ENCODE data around the gene KRTAP20-1. TPM values are rescaled to one million over a fixed set of nuclear protein-coding genes. Genes with fewer than 3 reads are reported as not detected.

KRTAP20-1 gene
- total RNA-seq, 1 experiment from 2014 or later = not detected

- no peaks in the 10 kb centered on the region for H3K27me3 ChIP-seq (ENCODE audit: low read length)
- no peak within 1 kb of the TSS for H3K4me3 ChIP-seq (ENCODE audit: low read length)
- H3K9ac ChIP-seq (ENCODE audit: low read length) = no peak within 1 kb of the TSS
- no peaks in the 10 kb centered on the region for H3K9me2 ChIP-seq (replicated peaks; ENCODE audit: insufficient read depth, low read length)
- H3K9me3 ChIP-seq (ENCODE audit: low read length) = peaks cover 16% of the 10 kb centered on the region
- H4K20me1 ChIP-seq (ENCODE audit: insufficient read depth, low read depth, low read length) = no peaks in the 10 kb centered on the region
- H3K36me3 ChIP-seq (ENCODE audit: insufficient read depth, low read length) = no peaks in the 10 kb centered on the region
- no peak for DNase-seq
- no peak within 1 kb of the TSS for H3K27ac ChIP-seq (ENCODE audit: low read length)
- no peak within 1 kb of the TSS for H3K4me2 ChIP-seq (ENCODE audit: low read depth, low read length, poor library complexity, severe bottlenecking)
- no peak within 1 kb of the TSS for H2AFZ ChIP-seq (ENCODE audit: low read length)
- no peaks in the 10 kb centered on the region for H3K4me1 ChIP-seq (ENCODE audit: low read length)
- no peaks in the 10 kb centered on the region for H3K79me2 ChIP-seq (ENCODE audit: low read length)
Measured at GRCh38 chr21:30598802-30599201, 17.4 kb upstream of the KRTAP20-1 start, which contains the start of gene KRTAP6-2. Gene KRTAP6-2, minus strand, starts transcription at chr21:30598902. Its CDS starts 28 bp downstream, at chr21:30598874.

- Histone ChIP-seq H3K79me2 (ENCODE audit: low read length) (no peaks in the 10 kb centered on the region), H3K4me2 (ENCODE audit: low read depth, low read length, poor library complexity, severe bottlenecking) (no peak within 1 kb of the TSS), H3K9ac (ENCODE audit: low read length) (no peak within 1 kb of the TSS), H3K27ac (ENCODE audit: low read length) (no peak within 1 kb of the TSS), H2AFZ (ENCODE audit: low read length) (no peak within 1 kb of the TSS), H3K36me3 (ENCODE audit: insufficient read depth, low read length) (no peaks in the 10 kb centered on the region), H3K27me3 (ENCODE audit: low read length) (no peaks in the 10 kb centered on the region), H3K9me3 (ENCODE audit: low read length) (peaks cover 19% of the 10 kb centered on the region), H3K4me3 (ENCODE audit: low read length) (no peak within 1 kb of the TSS), H3K9me2 (replicated peaks; ENCODE audit: insufficient read depth, low read length) (no peaks in the 10 kb centered on the region), H3K4me1 (ENCODE audit: low read length) (no peaks in the 10 kb centered on the region), H4K20me1 (ENCODE audit: insufficient read depth, low read depth, low read length) (no peaks in the 10 kb centered on the region)
- no peak for DNase-seq
Measured at GRCh38 chr21:30600787-30601186, 15.4 kb upstream of the KRTAP20-1 start, which contains the start of gene KRTAP22-1. Gene KRTAP22-1, plus strand, starts transcription at chr21:30601087.

- Histone ChIP-seq H3K36me3 (ENCODE audit: insufficient read depth, low read length) (no peaks in the 10 kb centered on the region), H3K9ac (ENCODE audit: low read length) (no peak overlapping the region), H3K9me2 (replicated peaks; ENCODE audit: insufficient read depth, low read length) (no peaks in the 10 kb centered on the region), H3K27ac (ENCODE audit: low read length) (no peak overlapping the region), H3K4me1 (ENCODE audit: low read length) (no peaks in the 10 kb centered on the region), H2AFZ (ENCODE audit: low read length) (no peak overlapping the region), H3K79me2 (ENCODE audit: low read length) (no peaks in the 10 kb centered on the region), H3K4me3 (ENCODE audit: low read length) (no peak overlapping the region), H3K9me3 (ENCODE audit: low read length) (peaks cover 26% of the 10 kb centered on the region), H3K27me3 (ENCODE audit: low read length) (no peaks in the 10 kb centered on the region), H3K4me2 (ENCODE audit: low read depth, low read length, poor library complexity, severe bottlenecking) (no peak overlapping the region), H4K20me1 (ENCODE audit: insufficient read depth, low read depth, low read length) (no peaks in the 10 kb centered on the region)
- no peak for DNase-seq
Measured at GRCh38 chr21:30605968-30606367, 10.3 kb upstream of the KRTAP20-1 start.

GRCh38 chr21:30612132-30612531, 4.1 kb upstream of the KRTAP20-1 start:
- Histone ChIP-seq H3K36me3 (ENCODE audit: insufficient read depth, low read length) (no peaks in the 10 kb centered on the region; the same call in 1 of the 2 replicates), H2AFZ (ENCODE audit: low read length) (no peak overlapping the region), H3K4me1 (ENCODE audit: low read length) (no peaks in the 10 kb centered on the region), H3K9me2 (replicated peaks; ENCODE audit: insufficient read depth, low read length) (no peaks in the 10 kb centered on the region), H3K4me3 (ENCODE audit: low read length) (no peak overlapping the region), H3K4me2 (ENCODE audit: low read depth, low read length, poor library complexity, severe bottlenecking) (no peak overlapping the region), H3K27ac (ENCODE audit: low read length) (no peak overlapping the region), H3K79me2 (ENCODE audit: low read length) (no peaks in the 10 kb centered on the region), H3K27me3 (ENCODE audit: low read length) (no peaks in the 10 kb centered on the region), H3K9ac (ENCODE audit: low read length) (no peak overlapping the region), H3K9me3 (ENCODE audit: low read length) (peaks cover 28% of the 10 kb centered on the region), H4K20me1 (ENCODE audit: insufficient read depth, low read depth, low read length) (no peaks in the 10 kb centered on the region)
- DNase-seq = no peak

- no peak for DNase-seq
- Histone ChIP-seq H3K4me1 (ENCODE audit: low read length) (no peaks in the 10 kb centered on the region), H3K9me3 (ENCODE audit: low read length) (peaks cover 26% of the 10 kb centered on the region), H2AFZ (ENCODE audit: low read length) (no peak within 1 kb of the TSS), H3K27ac (ENCODE audit: low read length) (no peak within 1 kb of the TSS), H3K4me3 (ENCODE audit: low read length) (no peak within 1 kb of the TSS), H3K9ac (ENCODE audit: low read length) (no peak within 1 kb of the TSS), H3K9me2 (replicated peaks; ENCODE audit: insufficient read depth, low read length) (no peaks in the 10 kb centered on the region), H3K36me3 (ENCODE audit: insufficient read depth, low read length) (no peaks in the 10 kb centered on the region; the same call in 1 of the 2 replicates), H3K27me3 (ENCODE audit: low read length) (no peaks in the 10 kb centered on the region), H4K20me1 (ENCODE audit: insufficient read depth, low read depth, low read length) (no peaks in the 10 kb centered on the region), H3K79me2 (ENCODE audit: low read length) (no peaks in the 10 kb centered on the region), H3K4me2 (ENCODE audit: low read depth, low read length, poor library complexity, severe bottlenecking) (no peak within 1 kb of the TSS)
Measured at GRCh38 chr21:30613836-30614235, 2.4 kb upstream of the KRTAP20-1 start, which contains the start of gene KRTAP6-1. Gene KRTAP6-1, minus strand, starts transcription at chr21:30613930. Its CDS starts 26 bp downstream, at chr21:30613904.

- H4K20me1 ChIP-seq (ENCODE audit: insufficient read depth, low read depth, low read length) = no peaks in the 10 kb centered on the region
- H3K9me3 ChIP-seq (ENCODE audit: low read length) = peaks cover 26% of the 10 kb centered on the region
- H3K9ac ChIP-seq (ENCODE audit: low read length) = no peak overlapping the region
- no peak for DNase-seq
- H3K36me3 ChIP-seq (ENCODE audit: insufficient read depth, low read length) = no peaks in the 10 kb centered on the region; the same call in 1 of the 2 replicates
- H3K4me1 ChIP-seq (ENCODE audit: low read length) = no peaks in the 10 kb centered on the region
- no peak overlapping the region for H3K4me2 ChIP-seq (ENCODE audit: low read depth, low read length, poor library complexity, severe bottlenecking)
- no peak overlapping the region for H2AFZ ChIP-seq (ENCODE audit: low read length)
- H3K9me2 ChIP-seq (replicated peaks; ENCODE audit: insufficient read depth, low read length) = no peaks in the 10 kb centered on the region
- H3K27me3 ChIP-seq (ENCODE audit: low read length) = no peaks in the 10 kb centered on the region
- H3K4me3 ChIP-seq (ENCODE audit: low read length) = no peak overlapping the region
- no peak overlapping the region for H3K27ac ChIP-seq (ENCODE audit: low read length)
- no peaks in the 10 kb centered on the region for H3K79me2 ChIP-seq (ENCODE audit: low read length)
Measured at GRCh38 chr21:30615199-30615598, 1.0 kb upstream of the KRTAP20-1 start.

- H3K9me2 ChIP-seq (replicated peaks; ENCODE audit: insufficient read depth, low read length) = no peaks in the 10 kb centered on the region
Measured at GRCh38 chr21:30620080-30620479, 3.9 kb downstream of the KRTAP20-1 start.

GRCh38 chr21:30620522-30620921, 4.3 kb downstream of the KRTAP20-1 start, which contains the start of gene KRTAP20-4:
Gene KRTAP20-4, plus strand, starts transcription at chr21:30620627.
- Histone ChIP-seq H3K9ac (ENCODE audit: low read length) (no peak within 1 kb of the TSS), H2AFZ (ENCODE audit: low read length) (no peak within 1 kb of the TSS), H3K9me2 (replicated peaks; ENCODE audit: insufficient read depth, low read length) (no peaks in the 10 kb centered on the region), H3K4me2 (ENCODE audit: low read depth, low read length, poor library complexity, severe bottlenecking) (no peak within 1 kb of the TSS), H4K20me1 (ENCODE audit: insufficient read depth, low read depth, low read length) (no peaks in the 10 kb centered on the region), H3K9me3 (ENCODE audit: low read length) (peaks cover 14% of the 10 kb centered on the region), H3K27ac (ENCODE audit: low read length) (no peak within 1 kb of the TSS), H3K36me3 (ENCODE audit: insufficient read depth, low read length) (no peaks in the 10 kb centered on the region), H3K4me3 (ENCODE audit: low read length) (no peak within 1 kb of the TSS), H3K4me1 (ENCODE audit: low read length) (no peaks in the 10 kb centered on the region), H3K27me3 (ENCODE audit: low read length) (no peaks in the 10 kb centered on the region), H3K79me2 (ENCODE audit: low read length) (no peaks in the 10 kb centered on the region)
- no peak for DNase-seq

More at GRCh38 chr21:30620080-30620479, 3.9 kb downstream of the KRTAP20-1 start:
- Histone ChIP-seq H3K79me2 (ENCODE audit: low read length) (no peaks in the 10 kb centered on the region), H2AFZ (ENCODE audit: low read length) (no peak overlapping the region), H3K9me3 (ENCODE audit: low read length) (peaks cover 18% of the 10 kb centered on the region), H4K20me1 (ENCODE audit: insufficient read depth, low read depth, low read length) (no peaks in the 10 kb centered on the region), H3K9ac (ENCODE audit: low read length) (no peak overlapping the region), H3K27me3 (ENCODE audit: low read length) (no peaks in the 10 kb centered on the region), H3K27ac (ENCODE audit: low read length) (no peak overlapping the region), H3K4me2 (ENCODE audit: low read depth, low read length, poor library complexity, severe bottlenecking) (no peak overlapping the region), H3K4me1 (ENCODE audit: low read length) (no peaks in the 10 kb centered on the region), H3K4me3 (ENCODE audit: low read length) (no peak overlapping the region), H3K36me3 (ENCODE audit: insufficient read depth, low read length) (no peaks in the 10 kb centered on the region)
- DNase-seq = no peak

Data from Karpas-422 (cell line).